Endothelial cell of umbilical vein (primary cell): ENCODE data around the gene ZNF331. TPM values are rescaled to one million over a fixed set of nuclear protein-coding genes. Genes with fewer than 3 reads are reported as not detected.
"Not testable (repeated sequence)": the region's sequence is repeated elsewhere in the genome, so short reads cannot be mapped to it uniquely, and the experiment has no call there.

Experiments used
- BruUV-seq: library from RNA; stranded (reverse); fragments of 400-500 nt; replicated peaks from 2 replicates; lab custom pipeline; 2021; lab: Mats Ljungman, UMichigan
- CTCF ChIA-PET: fragments of 300-600, 350-600 bp; sonication (Branson Sonifier 250); formaldehyde crosslinking; loops from one replicate; lab custom pipeline; 2021; ENCODE audit warnings: antibody characterized with exemption, inconsistent platforms; lab: Charles Lee
- POLR2A ChIA-PET: fragments of 300-600, 350-600 bp; sonication (Branson Sonifier 250); formaldehyde crosslinking; loops from one replicate; lab custom pipeline; 2021; ENCODE audit warnings: antibody characterized with exemption, inconsistent platforms; lab: Charles Lee
- DNase-seq: peaks from one replicate; pipeline ENCODE4 v3.0.0-alpha.2; 2011; ENCODE audit warnings: low read depth, low spot score
- FAIRE-seq: peaks from 2 replicates; lab custom pipeline; 2011; peaks lifted over from hg19 to GRCh38; lab: Jason Lieb, UNC
- H2AFZ ChIP-seq: 2 replicates; pipeline ENCODE4 v1.6.0; 2012; ENCODE audit warnings: low read depth, low read length, control low read depth, inconsistent platforms
- H3K27ac ChIP-seq: 2 replicates; pipeline ENCODE4 v1.5.1; 2011; ENCODE audit warnings: low read depth, mild to moderate bottlenecking, control low read depth, low read length, moderate library complexity; ENCODE audit not compliant: insufficient read depth
- H3K27me3 ChIP-seq, 2 experiments: 2 replicates each; pipeline versions ENCODE4 v1.6.0 to v1.6.1; 2011; ENCODE audit warnings: low read length in 2 of 2, mixed read lengths in 1 of 2; ENCODE audit not compliant: control insufficient read depth in 2 of 2, insufficient read depth in 2 of 2
- H3K36me3 ChIP-seq, 2 experiments: 2 replicates in 1 of 2; 3 replicates in 1 of 2; pipeline ENCODE4 v1.5.1; 2011; ENCODE audit warnings: low read length in 2 of 2, mild to moderate bottlenecking in 1 of 2, moderate library complexity in 1 of 2; ENCODE audit not compliant: control insufficient read depth in 2 of 2, insufficient read depth in 2 of 2; ENCODE audit errors: extremely low read depth in 1 of 2
- H3K4me1 ChIP-seq: 3 replicates; pipeline ENCODE4 v1.5.1; 2011; ENCODE audit warnings: mild to moderate bottlenecking, low read length; ENCODE audit not compliant: control insufficient read depth, insufficient read depth; ENCODE audit errors: extremely low read depth
- H3K4me2 ChIP-seq: 2 replicates; pipeline ENCODE4 v1.6.1; 2011; ENCODE audit warnings: low read length, control low read depth, mixed read lengths; ENCODE audit not compliant: insufficient read depth
- H3K4me3 ChIP-seq, 3 experiments: fragments of 200-600 bp in 1 of 3; sonication (generic), shearing (Covaris generic) in 1 of 3; replicated peaks in 1 of 3; 2 replicates each; pipeline ENCODE4 v1.5.1; 2011 to 2016; ENCODE audit warnings: control low read depth in 3 of 3, low read length in 3 of 3, mild to moderate bottlenecking in 2 of 3, inconsistent platforms in 1 of 3, low read depth in 1 of 3, moderate library complexity in 1 of 3; ENCODE audit not compliant: insufficient read depth in 1 of 3
- H3K79me2 ChIP-seq: 2 replicates; pipeline ENCODE4 v1.6.0; 2012; ENCODE audit warnings: low read length, inconsistent platforms; ENCODE audit not compliant: control insufficient read depth, insufficient read depth
- H3K9ac ChIP-seq: replicated peaks from 2 replicates; pipeline ENCODE3; 2011; ENCODE audit warnings: low read length, control low read depth; ENCODE audit not compliant: insufficient read depth; ENCODE audit errors: extremely low read depth
- H3K9me1 ChIP-seq: replicated peaks from 3 replicates; pipeline ENCODE4 v1.6.0; 2011; ENCODE audit warnings: mild to moderate bottlenecking, low read length; ENCODE audit not compliant: control insufficient read depth, insufficient read depth; ENCODE audit errors: extremely low read depth
- H3K9me3 ChIP-seq: replicated peaks from 2 replicates; pipeline ENCODE4 v1.5.1; 2012; ENCODE audit warnings: low read length, inconsistent platforms; ENCODE audit not compliant: control insufficient read depth, insufficient read depth
- H4K20me1 ChIP-seq: replicated peaks from 2 replicates; pipeline ENCODE3; 2011; ENCODE audit warnings: mild to moderate bottlenecking, low read length; ENCODE audit not compliant: control insufficient read depth, insufficient read depth; ENCODE audit errors: extremely low read depth
- dilution Hi-C: fragments of 300-500 bp; cut with MboI; formaldehyde crosslinking; loops from one replicate; pipeline ENCODE4 v1.15.0; 2019; ENCODE audit warnings: low sequenced_read_pairs; ENCODE audit not compliant: extremely low pct_ligation_motif_present
- intact Hi-C: fragments of 100-400 bp; cut with micrococcal nuclease; formaldehyde crosslinking; loops from one replicate; pipeline ENCODE4 v1.10.0; 2022
- polyA plus RNA-seq, 4 experiments: library from polyadenylated mRNA; depleted of rRNA in 3 of 4; stranded (reverse) in 3 of 4; unstranded in 1 of 4; fragments of >200 nt; gene quantifications; 2 replicates each; pipeline versions ENCODE4 v1.2.1 to v1.2.3, GENCODE V29; 2011 to 2012; ENCODE audit warnings: missing spikeins in 1 of 4
- total RNA-seq: library from RNA; stranded (reverse); gene quantifications from 2 replicates; pipeline ENCODE4 v1.2.3, GENCODE V29; 2021

Gene ZNF331
- total and polyA plus RNA-seq, 2 donors (not counting 3 experiments of a cell fraction or from before 2014, with no cell fraction given), result 6.2 to 11.2 TPM

DNA sequence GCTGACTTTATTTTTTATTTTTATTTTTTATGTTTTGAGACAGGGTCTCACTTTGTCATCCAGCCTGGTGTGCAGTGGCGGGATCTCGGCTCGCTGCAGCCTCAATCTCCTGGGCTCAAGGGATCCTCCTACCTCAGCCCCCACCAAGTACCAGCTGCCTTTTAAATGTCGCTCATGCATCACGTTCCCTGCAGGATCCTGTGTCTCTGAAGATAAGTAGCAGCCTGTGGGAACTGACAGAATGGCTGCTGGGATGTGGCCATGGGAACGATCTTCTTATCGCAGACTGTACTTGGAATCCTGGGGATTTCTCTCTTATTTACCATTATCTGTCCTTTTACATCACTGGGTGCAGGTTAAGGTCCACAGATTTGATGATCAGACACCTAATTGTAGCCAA is 34.8 kb upstream of the ZNF331 start:
- H3K9me3 ChIP-seq, H3K27me3 ChIP-seq, POLR2A ChIA-PET, H3K27ac ChIP-seq, FAIRE-seq, H3K36me3 ChIP-seq, H3K9me1 ChIP-seq, dilution Hi-C loops, intact Hi-C loops, H3K4me1 ChIP-seq, CTCF ChIA-PET, H3K4me3 ChIP-seq, H2AFZ ChIP-seq, BruUV-seq, H3K4me2 ChIP-seq, H3K9ac ChIP-seq, H4K20me1 ChIP-seq, H3K79me2 ChIP-seq, DNase-seq: not testable (repeated sequence)

GRCh38 chr19:53503671-53504364 is 34.1 kb upstream of the ZNF331 start:
- H3K9me3 ChIP-seq, H3K36me3 ChIP-seq, intact Hi-C loops, H2AFZ ChIP-seq, H3K4me3 ChIP-seq, DNase-seq, H4K20me1 ChIP-seq, H3K27ac ChIP-seq, POLR2A ChIA-PET, FAIRE-seq, H3K4me2 ChIP-seq, H3K4me1 ChIP-seq, BruUV-seq, H3K79me2 ChIP-seq, H3K27me3 ChIP-seq, H3K9me1 ChIP-seq, dilution Hi-C loops, H3K9ac ChIP-seq: not testable (repeated sequence)
- CTCF ChIA-PET, result interaction anchor here (0.6 kb wide), 1 partner anchor 79 kb away, joined by 3 read pairs; no protein-coding TSS in a partner anchor
